ENCODE results near the gene PLEKHA5. TPM values are rescaled to one million over a fixed set of nuclear protein-coding genes. Genes with fewer than 3 reads are reported as not detected.

The PLEKHA5 gene
- total and polyA plus RNA-seq, 2 donors from 2014 or later = 26.6 to 52.9 TPM

DNA sequence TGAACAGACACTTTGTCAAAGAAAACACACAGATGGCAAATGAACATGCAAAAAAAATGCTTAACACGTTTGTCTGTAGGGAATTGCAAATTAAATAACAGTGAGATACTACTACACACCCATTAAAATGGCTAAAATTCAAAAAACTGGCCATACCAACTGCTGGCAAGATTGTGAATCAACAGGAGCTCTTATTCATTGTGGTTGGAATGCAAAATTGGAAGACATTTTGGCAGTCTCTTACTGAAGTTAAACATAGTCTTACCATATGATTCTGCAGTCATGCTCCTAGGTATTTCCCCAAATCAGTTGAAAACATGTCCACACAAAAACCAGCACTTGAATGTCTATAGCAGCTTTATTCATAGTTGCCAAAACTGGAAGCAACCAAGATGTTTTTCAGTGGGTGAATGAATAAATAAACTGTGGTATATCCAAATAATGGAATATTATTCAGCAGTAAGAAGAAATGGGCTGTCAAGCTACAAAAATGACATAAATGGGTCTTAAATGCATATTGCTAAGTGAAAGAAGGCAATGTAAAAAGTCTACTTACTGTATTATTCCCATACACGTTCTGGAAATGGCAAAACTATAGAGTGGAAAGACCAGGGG lies 91.4 kb downstream of the PLEKHA5 start:
- peaks cover 0 to 10% (median 3%) of the 10 kb centered on the region in 3 donors for H3K4me1 ChIP-seq (ENCODE audit: control insufficient read depth in 2 of 3, insufficient read depth in 2 of 3, low read depth in 1 of 3, low read length in 3 of 3)
- intact Hi-C loops (cut with DNase I) = no loop called here
- H3K27me3 ChIP-seq (ENCODE audit: control insufficient read depth, insufficient read depth, low read length) = no peaks in the 10 kb centered on the region
- FAIRE-seq (no peak), DNase-seq (no peak)
- H3K9ac ChIP-seq (ENCODE audit: low read length in 3 of 3) = no peak overlapping the region
- no peak overlapping the region for H3K27ac ChIP-seq (ENCODE audit: low read depth in 2 of 2, low read length in 2 of 2)
- H3K36me3 ChIP-seq (ENCODE audit: control insufficient read depth in 2 of 3, insufficient read depth in 3 of 3, low read length in 3 of 3) = no peaks in the 10 kb centered on the region
- no peak overlapping the region for H3K4me3 ChIP-seq (ENCODE audit: low read length in 3 of 3)
- H3K9me3 ChIP-seq (ENCODE audit: control insufficient read depth in 2 of 3, insufficient read depth in 1 of 3, low read length in 3 of 3) = no peaks in the 10 kb centered on the region
- TF ChIP-seq, protein P1, sequence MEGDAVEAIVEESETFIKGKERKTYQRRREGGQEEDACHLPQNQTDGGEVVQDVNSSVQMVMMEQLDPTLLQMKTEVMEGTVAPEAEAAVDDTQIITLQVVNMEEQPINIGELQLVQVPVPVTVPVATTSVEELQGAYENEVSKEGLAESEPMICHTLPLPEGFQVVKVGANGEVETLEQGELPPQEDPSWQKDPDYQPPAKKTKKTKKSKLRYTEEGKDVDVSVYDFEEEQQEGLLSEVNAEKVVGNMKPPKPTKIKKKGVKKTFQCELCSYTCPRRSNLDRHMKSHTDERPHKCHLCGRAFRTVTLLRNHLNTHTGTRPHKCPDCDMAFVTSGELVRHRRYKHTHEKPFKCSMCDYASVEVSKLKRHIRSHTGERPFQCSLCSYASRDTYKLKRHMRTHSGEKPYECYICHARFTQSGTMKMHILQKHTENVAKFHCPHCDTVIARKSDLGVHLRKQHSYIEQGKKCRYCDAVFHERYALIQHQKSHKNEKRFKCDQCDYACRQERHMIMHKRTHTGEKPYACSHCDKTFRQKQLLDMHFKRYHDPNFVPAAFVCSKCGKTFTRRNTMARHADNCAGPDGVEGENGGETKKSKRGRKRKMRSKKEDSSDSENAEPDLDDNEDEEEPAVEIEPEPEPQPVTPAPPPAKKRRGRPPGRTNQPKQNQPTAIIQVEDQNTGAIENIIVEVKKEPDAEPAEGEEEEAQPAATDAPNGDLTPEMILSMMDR (IDR thresholded peaks at IDR 0.05; ENCODE audit: borderline replicate concordance, extremely low read depth, insufficient read depth) = no peak

DNA sequence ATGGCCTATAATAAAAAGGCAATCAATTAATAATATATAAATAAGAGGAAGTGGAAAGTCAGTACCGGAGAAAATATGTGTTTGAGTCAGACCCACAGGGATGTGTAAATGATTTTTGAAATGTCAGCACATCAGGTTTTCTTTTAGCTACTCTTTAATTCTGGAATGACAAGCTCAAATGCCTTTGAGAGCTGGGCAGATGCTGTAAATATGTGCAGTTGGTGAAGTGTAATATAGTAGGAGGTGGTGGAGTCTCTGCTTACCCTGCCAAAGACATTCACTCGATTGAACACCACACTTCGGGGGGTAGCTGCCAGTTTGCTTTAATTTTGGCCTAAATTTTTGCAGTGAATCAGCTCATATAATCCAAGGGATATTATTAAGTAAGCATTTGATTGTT lies 93.0 kb downstream of the PLEKHA5 start:
- intact Hi-C loops (cut with DNase I) = no loop called here
- DNase-seq = no peak
- H3K9ac ChIP-seq (ENCODE audit: low read length in 3 of 3) = no peak overlapping the region
- no peak overlapping the region for H3K27ac ChIP-seq (ENCODE audit: low read depth in 2 of 2, low read length in 2 of 2)
- H3K27me3 ChIP-seq (ENCODE audit: control insufficient read depth, insufficient read depth, low read length) = no peaks in the 10 kb centered on the region
- TF ChIP-seq, protein P1 (IDR thresholded peaks at IDR 0.05; ENCODE audit: borderline replicate concordance, extremely low read depth, insufficient read depth) = no peak
- no peaks in the 10 kb centered on the region for H3K36me3 ChIP-seq (ENCODE audit: control insufficient read depth in 2 of 3, insufficient read depth in 3 of 3, low read length in 3 of 3)
- FAIRE-seq = no peak
- H3K9me3 ChIP-seq (ENCODE audit: control insufficient read depth in 2 of 3, insufficient read depth in 1 of 3, low read length in 3 of 3) = no peaks in the 10 kb centered on the region
- H3K4me3 ChIP-seq (ENCODE audit: low read length in 3 of 3) = no peak overlapping the region
- H3K4me1 ChIP-seq (ENCODE audit: control insufficient read depth in 2 of 3, insufficient read depth in 2 of 3, low read depth in 1 of 3, low read length in 3 of 3) = peaks cover 0 to 17% (median 3%) of the 10 kb centered on the region in 3 donors

DNA sequence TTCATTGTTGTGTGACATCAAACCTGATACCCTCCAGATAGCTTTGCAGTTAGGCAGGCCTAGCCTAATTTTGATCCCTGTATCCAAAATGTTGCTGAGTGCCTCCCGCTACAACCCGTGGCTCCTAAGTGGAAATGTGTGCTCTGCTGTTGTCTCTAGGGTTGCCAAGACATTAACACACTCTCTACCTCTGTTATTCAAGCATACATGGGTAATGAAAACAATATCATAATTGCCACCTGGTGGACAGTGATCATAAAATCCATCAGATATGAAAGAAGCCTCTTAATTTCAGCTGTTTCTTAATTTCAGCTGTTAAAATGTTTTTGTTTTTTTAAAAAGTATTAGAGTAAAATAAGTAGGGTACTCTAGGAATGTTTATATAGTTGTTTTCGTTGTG lies 93.5 kb downstream of the PLEKHA5 start:
- no peak overlapping the region for H3K4me3 ChIP-seq (ENCODE audit: low read length in 3 of 3)
- TF ChIP-seq, protein P1 (IDR thresholded peaks at IDR 0.05; ENCODE audit: borderline replicate concordance, extremely low read depth, insufficient read depth) = peak; percentile 9
- no peaks in the 10 kb centered on the region for H3K27me3 ChIP-seq (ENCODE audit: control insufficient read depth, insufficient read depth, low read length)
- DNase-seq = no peak
- H3K9me3 ChIP-seq (ENCODE audit: control insufficient read depth in 2 of 3, insufficient read depth in 1 of 3, low read length in 3 of 3) = no peaks in the 10 kb centered on the region
- FAIRE-seq = no peak
- intact Hi-C loops (cut with DNase I) = no loop called here
- H3K36me3 ChIP-seq (ENCODE audit: control insufficient read depth in 2 of 3, insufficient read depth in 3 of 3, low read length in 3 of 3) = no peaks in the 10 kb centered on the region
- peaks cover under 1 to 20% (median 3%) of the 10 kb centered on the region in 3 donors for H3K4me1 ChIP-seq (ENCODE audit: control insufficient read depth in 2 of 3, insufficient read depth in 2 of 3, low read depth in 1 of 3, low read length in 3 of 3)
- peak overlapping the region in 1 of 2 donors; percentile 5 for H3K27ac ChIP-seq (ENCODE audit: low read depth in 2 of 2, low read length in 2 of 2)
- no peak overlapping the region for H3K9ac ChIP-seq (ENCODE audit: low read length in 3 of 3)

DNA sequence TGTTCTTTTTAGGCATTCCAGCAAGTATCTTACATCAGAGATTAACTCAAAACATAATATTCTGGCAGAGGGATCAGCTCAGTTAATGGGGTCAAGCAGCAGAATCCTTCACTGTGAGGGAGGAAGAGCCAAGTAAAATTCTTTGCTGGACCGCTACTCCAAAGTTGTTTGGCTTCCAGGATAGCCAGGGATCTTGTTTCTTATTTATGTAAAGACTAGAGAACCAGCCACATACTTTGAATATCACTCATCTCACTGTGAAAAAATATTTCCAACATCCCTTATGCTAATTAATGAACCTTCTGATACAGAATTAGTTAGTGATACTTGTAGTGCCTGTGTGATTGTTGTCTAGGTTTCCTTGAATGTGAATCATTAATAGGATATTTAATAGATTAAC lies 94.2 kb downstream of the PLEKHA5 start:
- DNase-seq (peak in 1 of 5 donors; percentile 43), FAIRE-seq (peak; percentile 13)
- intact Hi-C loops (cut with DNase I) = no loop called here
- no peak overlapping the region for H3K4me3 ChIP-seq (ENCODE audit: low read length in 3 of 3)
- no peaks in the 10 kb centered on the region for H3K36me3 ChIP-seq (ENCODE audit: control insufficient read depth in 2 of 3, insufficient read depth in 3 of 3, low read length in 3 of 3)
- H3K27ac ChIP-seq (ENCODE audit: low read depth in 2 of 2, low read length in 2 of 2) = no peak overlapping the region
- TF ChIP-seq, protein P1 (IDR thresholded peaks at IDR 0.05; ENCODE audit: borderline replicate concordance, extremely low read depth, insufficient read depth) = no peak
- no peaks in the 10 kb centered on the region for H3K27me3 ChIP-seq (ENCODE audit: control insufficient read depth, insufficient read depth, low read length)
- H3K9ac ChIP-seq (ENCODE audit: low read length in 3 of 3) = no peak overlapping the region
- peaks cover 2 to 25% (median 5%) of the 10 kb centered on the region in 3 donors for H3K4me1 ChIP-seq (ENCODE audit: control insufficient read depth in 2 of 3, insufficient read depth in 2 of 3, low read depth in 1 of 3, low read length in 3 of 3)
- no peaks in the 10 kb centered on the region for H3K9me3 ChIP-seq (ENCODE audit: control insufficient read depth in 2 of 3, insufficient read depth in 1 of 3, low read length in 3 of 3)

All from kidney (tissue), 14 donors.